SH-SY5Y (cell line): ENCODE results near the gene MCEMP1.

Experiments
- GATA2 ChIP-seq: IDR thresholded peaks from 2 replicates; pipeline ENCODE4 v1.6.1; 2011; ENCODE audit warnings: mild to moderate bottlenecking, low read depth, low read length
- GATA3 ChIP-seq: IDR thresholded peaks from 2 replicates; pipeline ENCODE4 v1.6.1; 2011; ENCODE audit warnings: low read depth, mild to moderate bottlenecking, low read length, moderate library complexity

- TF ChIP-seq GATA2 (no peak), GATA3 (no peak)
These were observed 14.9 kb upstream of the MCEMP1 start for GRCh38 chr19:7661744-7662538.
